ENCODE measurements around the gene NRP2.

DNA sequence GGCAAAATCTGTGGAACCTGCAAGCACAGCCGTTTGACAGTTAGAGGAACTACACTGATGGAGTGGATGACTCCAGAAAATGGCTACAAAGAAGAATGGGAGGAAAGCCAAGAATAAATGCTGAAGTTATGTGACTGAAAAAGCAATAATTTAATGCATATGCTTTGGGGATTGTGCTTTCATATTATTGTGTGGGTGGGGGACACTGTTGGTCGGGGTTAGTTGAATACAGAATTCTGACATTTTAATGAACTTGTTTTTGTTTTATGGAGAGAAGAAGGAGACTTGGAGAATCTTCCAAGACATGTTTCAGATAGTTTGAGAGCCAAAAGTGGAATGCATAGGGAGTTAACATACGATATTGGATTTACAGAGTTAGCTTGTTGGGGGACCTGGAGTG, 68.5 kb downstream of the NRP2 start:
- TF ChIP-seq, protein P1, sequence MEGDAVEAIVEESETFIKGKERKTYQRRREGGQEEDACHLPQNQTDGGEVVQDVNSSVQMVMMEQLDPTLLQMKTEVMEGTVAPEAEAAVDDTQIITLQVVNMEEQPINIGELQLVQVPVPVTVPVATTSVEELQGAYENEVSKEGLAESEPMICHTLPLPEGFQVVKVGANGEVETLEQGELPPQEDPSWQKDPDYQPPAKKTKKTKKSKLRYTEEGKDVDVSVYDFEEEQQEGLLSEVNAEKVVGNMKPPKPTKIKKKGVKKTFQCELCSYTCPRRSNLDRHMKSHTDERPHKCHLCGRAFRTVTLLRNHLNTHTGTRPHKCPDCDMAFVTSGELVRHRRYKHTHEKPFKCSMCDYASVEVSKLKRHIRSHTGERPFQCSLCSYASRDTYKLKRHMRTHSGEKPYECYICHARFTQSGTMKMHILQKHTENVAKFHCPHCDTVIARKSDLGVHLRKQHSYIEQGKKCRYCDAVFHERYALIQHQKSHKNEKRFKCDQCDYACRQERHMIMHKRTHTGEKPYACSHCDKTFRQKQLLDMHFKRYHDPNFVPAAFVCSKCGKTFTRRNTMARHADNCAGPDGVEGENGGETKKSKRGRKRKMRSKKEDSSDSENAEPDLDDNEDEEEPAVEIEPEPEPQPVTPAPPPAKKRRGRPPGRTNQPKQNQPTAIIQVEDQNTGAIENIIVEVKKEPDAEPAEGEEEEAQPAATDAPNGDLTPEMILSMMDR (IDR thresholded peaks at IDR 0.05; ENCODE audit: poor library complexity): no peak
- no peak for TF ChIP-seq EZH2phosphoT487 (IDR thresholded peaks at IDR 0.05; ENCODE audit: low read depth, severe bottlenecking, unreplicated experiment)
